Epithelial cell of proximal tubule (primary cell): ENCODE data around the gene KMO. TPM values are rescaled to one million over a fixed set of nuclear protein-coding genes. Genes with fewer than 3 reads are reported as not detected.

ENCODE experiments used
- DNase-seq: peaks from one replicate; pipeline ENCODE4 v3.0.0-alpha.2; 2011; ENCODE audit warnings: low read depth
- H3K4me3 ChIP-seq: 2 replicates; pipeline ENCODE4 v1.5.1; 2011; ENCODE audit warnings: low read depth, mild to moderate bottlenecking, low read length
- total RNA-seq: library from RNA; depleted of rRNA; stranded (reverse); fragments of >200 nt; gene quantifications from 2 replicates; pipeline ENCODE4 v1.2.3, GENCODE V29; 2015
- TF ChIP-seq, protein P1 (sequence below): conservative IDR thresholded peaks from 2 replicates; pipeline ENCODE4 v1.5.1; 2012; ENCODE audit warnings: low read depth, mild to moderate bottlenecking, low read length

KMO gene
- total RNA-seq, 1 donor from 2014 or later: not detected

DNA sequence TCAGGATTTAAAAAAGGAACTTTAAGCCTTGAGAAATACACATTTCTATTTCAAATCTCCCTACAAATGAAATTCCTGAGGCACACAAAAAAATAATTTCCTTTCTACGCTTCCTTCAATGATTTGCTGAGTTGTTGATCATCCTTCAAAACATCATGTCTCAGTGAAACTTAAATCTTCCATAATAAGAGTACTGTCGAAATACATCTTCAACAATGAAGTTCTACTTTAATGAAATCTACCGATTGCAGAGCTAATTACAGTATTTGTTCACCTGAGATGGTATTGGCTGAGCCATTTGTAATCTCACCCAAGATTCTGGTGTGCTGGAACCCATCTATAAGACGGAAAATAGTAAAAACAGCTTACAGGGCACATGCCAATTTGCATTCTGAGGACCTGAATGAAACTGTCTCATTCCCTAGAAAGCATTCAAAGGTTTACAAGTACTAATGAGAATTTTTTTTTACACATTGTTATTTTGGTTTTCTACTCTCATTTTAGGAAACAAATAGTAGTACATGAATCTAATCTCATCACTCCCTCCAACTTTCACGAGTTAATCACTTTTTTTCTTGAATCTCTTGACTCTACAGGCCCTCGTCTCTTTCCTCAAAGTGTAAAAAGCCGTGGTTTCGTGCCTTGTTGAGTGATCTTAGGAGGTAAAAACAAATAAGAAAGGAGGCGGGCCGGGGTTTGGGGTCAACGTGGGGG lies 106.9 kb downstream of the KMO start:
- no peak for DNase-seq
- peak overlapping the region; percentile 95 for H3K4me3 ChIP-seq

GRCh38 chr1:241639623-241640148 lies 107.5 kb downstream of the KMO start:
- no peak for DNase-seq
- peak overlapping the region; percentile 95 for H3K4me3 ChIP-seq
- TF ChIP-seq, protein P1, sequence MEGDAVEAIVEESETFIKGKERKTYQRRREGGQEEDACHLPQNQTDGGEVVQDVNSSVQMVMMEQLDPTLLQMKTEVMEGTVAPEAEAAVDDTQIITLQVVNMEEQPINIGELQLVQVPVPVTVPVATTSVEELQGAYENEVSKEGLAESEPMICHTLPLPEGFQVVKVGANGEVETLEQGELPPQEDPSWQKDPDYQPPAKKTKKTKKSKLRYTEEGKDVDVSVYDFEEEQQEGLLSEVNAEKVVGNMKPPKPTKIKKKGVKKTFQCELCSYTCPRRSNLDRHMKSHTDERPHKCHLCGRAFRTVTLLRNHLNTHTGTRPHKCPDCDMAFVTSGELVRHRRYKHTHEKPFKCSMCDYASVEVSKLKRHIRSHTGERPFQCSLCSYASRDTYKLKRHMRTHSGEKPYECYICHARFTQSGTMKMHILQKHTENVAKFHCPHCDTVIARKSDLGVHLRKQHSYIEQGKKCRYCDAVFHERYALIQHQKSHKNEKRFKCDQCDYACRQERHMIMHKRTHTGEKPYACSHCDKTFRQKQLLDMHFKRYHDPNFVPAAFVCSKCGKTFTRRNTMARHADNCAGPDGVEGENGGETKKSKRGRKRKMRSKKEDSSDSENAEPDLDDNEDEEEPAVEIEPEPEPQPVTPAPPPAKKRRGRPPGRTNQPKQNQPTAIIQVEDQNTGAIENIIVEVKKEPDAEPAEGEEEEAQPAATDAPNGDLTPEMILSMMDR: no peak

More for the DNA sequence above, 106.9 kb downstream of the KMO start:
- TF ChIP-seq, protein P1: no peak

- H3K4me3 ChIP-seq: peak within 1 kb of the TSS; percentile 95
- DNase-seq: no peak
- TF ChIP-seq, protein P1: no peak
Observed at GRCh38 chr1:241640149-241640866, 108.1 kb downstream of the KMO start, which contains the start of the genes CHML and OPN3. TSS of gene CHML (minus strand) at chr1:241640369. CDS start at chr1:241635766, 4,603 bp downstream. TSS of gene OPN3 (minus strand) at chr1:241640369. CDS start at chr1:241640254, 115 bp downstream.

DNA sequence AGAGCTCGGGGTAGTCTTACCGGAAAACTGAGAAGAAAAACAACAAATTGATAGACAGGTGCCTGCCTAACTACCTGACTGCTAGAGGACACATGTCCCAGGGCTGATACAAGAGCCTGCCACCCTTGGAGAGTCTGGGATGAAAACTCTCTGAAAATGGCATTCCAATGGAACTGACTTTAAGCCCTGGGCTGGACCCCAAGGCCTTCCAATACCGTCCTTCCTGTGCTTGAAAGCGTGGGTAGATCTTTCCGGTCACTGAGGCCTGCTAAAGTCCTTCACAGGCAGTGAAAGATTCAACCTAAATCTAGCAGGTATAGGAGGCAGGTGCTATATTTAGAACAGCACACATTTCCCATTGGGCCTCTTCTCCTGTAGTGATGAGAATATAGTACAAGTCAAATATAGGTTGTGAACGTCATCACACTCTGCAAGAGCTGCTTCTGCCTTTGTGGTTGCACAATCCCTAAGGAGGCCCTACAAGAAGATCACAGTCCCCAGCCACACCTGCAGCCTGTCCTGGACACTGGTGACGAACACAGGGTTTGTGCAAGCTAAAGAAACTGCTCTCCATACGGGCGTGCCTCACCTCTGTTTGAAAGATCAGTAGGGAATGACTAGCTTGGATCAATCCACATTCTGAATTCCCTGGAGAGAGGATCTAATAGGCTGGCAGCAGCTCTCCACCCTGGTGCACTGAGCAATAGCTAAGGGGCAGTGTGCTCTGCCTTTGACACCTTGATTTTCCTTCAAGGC lies 108.9 kb downstream of the KMO start:
- DNase-seq: no peak
- TF ChIP-seq, protein P1: no peak
- H3K4me3 ChIP-seq: peak overlapping the region; percentile 95

DNA sequence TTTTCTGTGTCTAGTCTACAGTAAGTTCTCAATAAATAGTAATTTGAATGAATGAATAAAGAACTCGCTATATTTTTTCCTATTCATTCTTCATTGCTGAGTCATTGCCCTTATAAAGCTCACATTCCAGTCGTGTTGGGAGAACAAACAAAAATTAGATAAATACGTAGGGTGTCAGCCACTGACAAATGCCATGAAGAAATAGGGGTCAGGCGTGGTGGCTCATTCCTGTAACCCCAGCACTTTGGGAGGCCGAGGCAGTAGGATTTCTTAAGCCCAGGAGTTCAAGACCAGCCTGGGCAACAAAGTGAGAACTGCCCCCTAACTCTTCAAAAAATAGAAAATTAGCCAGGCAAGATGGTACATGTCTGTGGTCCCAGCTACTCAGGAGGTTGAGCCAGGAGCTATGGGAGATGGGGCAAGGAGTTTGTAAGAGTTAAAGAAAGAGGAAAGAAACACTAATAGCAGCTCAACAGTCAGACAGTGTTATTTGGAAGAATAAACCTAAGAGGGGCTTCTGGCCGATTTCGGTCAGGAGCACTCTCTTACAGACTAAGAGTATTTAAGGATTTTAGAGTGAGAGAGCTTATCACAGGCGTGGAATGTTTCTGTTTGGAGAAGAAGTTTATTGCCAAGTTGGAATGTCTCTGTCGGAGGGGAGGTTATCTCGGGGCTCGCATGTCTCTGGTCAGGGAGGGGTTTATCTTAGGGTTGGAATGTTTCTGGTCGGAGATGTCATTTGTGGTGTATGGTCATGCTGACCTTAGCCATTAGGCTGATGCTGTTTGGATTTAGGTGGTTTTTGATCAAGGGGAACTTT lies 109.8 kb downstream of the KMO start:
- TF ChIP-seq, protein P1: no peak
- H3K4me3 ChIP-seq: no peak overlapping the region
- no peak for DNase-seq

DNA sequence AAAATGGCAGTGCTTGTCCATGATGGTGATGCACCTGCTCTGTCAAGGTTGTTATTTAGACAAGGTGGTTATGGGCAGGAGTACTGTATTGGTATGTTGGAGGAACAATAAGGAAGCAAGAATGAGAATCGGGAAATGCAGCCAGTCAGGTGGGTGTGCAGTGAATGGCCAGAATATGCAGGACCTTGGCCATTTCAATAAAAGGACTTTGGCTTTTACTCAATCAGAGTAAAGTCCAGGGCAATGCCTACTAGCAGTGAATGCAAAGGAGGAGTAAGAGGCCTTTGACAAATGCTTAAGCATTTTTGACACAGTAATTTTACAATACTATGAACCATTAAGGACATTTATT lies 110.4 kb downstream of the KMO start:
- no peak overlapping the region for H3K4me3 ChIP-seq
- TF ChIP-seq, protein P1: no peak
- no peak for DNase-seq
